ENCODE measurements around the gene PICK1. TPM values are rescaled to one million over a fixed set of nuclear protein-coding genes. Genes with fewer than 3 reads are reported as not detected.
A peak's percentile ranks its signal among the peaks of the same experiment; 100 is the strongest.

PICK1 gene
- total and polyA plus RNA-seq, 2 donors (not counting 3 experiments of a cell fraction or from before 2014, with no cell fraction given): 18.0 to 20.8 TPM

- dilution Hi-C loops (cut with MboI; ENCODE audit: extremely low pct_ligation_motif_present, low sequenced_read_pairs) (no loop called here), intact Hi-C loops (cut with micrococcal nuclease) (no loop called here)
- Histone ChIP-seq H3K27me3 (ENCODE audit: control insufficient read depth in 2 of 2, insufficient read depth in 2 of 2, low read length in 2 of 2) (no peaks in the 10 kb centered on the region), H3K9me1 (replicated peaks; ENCODE audit: control insufficient read depth, extremely low read depth, insufficient read depth, low read length) (no peaks in the 10 kb centered on the region), H3K79me2 (ENCODE audit: control insufficient read depth, insufficient read depth, low read length) (no peaks in the 10 kb centered on the region), H3K27ac (ENCODE audit: insufficient read depth, low read depth, low read length) (no peak overlapping the region), H3K4me3 (replicated peaks in 1 of 3; ENCODE audit: insufficient read depth in 1 of 3, low read depth in 1 of 3, low read length in 3 of 3) (no peak overlapping the region), H3K9ac (replicated peaks; ENCODE audit: extremely low read depth, insufficient read depth, low read length) (no peak overlapping the region), H4K20me1 (replicated peaks; ENCODE audit: control insufficient read depth, extremely low read depth, insufficient read depth, low read length) (no peaks in the 10 kb centered on the region), H3K4me1 (ENCODE audit: control insufficient read depth, extremely low read depth, insufficient read depth, low read length) (no peaks in the 10 kb centered on the region), H2AFZ (ENCODE audit: low read depth, low read length) (no peak overlapping the region), H3K36me3 (ENCODE audit: control insufficient read depth in 2 of 2, extremely low read depth in 1 of 2, insufficient read depth in 2 of 2, low read length in 2 of 2) (peaks cover 0 to 14% of the 10 kb centered on the region in 2 experiments), H3K4me2 (ENCODE audit: insufficient read depth, low read length) (no peak overlapping the region), H3K9me3 (replicated peaks; ENCODE audit: control insufficient read depth, insufficient read depth, low read length) (no peaks in the 10 kb centered on the region)
- DNase-seq (ENCODE audit: low read depth, low spot score): no peak
- ChIA-PET POLR2A (no interaction called here), CTCF (interaction anchor here (1.0 to 1.3 kb wide), 3 partner anchors 33 to 144 kb away, joined by 3 to 5 read pairs (median 3); no protein-coding TSS in a partner anchor)
- TF ChIP-seq EZH2 (IDR thresholded peaks at IDR 0.05; ENCODE audit: borderline replicate concordance, low read depth, low read length, severe bottlenecking) (no peak), MYC (IDR thresholded peaks at IDR 0.05; ENCODE audit: low read depth, low read length) (no peak), POLR2AphosphoS5 (IDR thresholded peaks at IDR 0.05; ENCODE audit: insufficient read depth, low read depth, low read length) (no peak)
- FAIRE-seq: no peak
- no TSS peak for BruUV-seq (replicated peaks)
These were observed 13.2 kb downstream of the PICK1 start for GRCh38 chr22:38070250-38070921.

DNA sequence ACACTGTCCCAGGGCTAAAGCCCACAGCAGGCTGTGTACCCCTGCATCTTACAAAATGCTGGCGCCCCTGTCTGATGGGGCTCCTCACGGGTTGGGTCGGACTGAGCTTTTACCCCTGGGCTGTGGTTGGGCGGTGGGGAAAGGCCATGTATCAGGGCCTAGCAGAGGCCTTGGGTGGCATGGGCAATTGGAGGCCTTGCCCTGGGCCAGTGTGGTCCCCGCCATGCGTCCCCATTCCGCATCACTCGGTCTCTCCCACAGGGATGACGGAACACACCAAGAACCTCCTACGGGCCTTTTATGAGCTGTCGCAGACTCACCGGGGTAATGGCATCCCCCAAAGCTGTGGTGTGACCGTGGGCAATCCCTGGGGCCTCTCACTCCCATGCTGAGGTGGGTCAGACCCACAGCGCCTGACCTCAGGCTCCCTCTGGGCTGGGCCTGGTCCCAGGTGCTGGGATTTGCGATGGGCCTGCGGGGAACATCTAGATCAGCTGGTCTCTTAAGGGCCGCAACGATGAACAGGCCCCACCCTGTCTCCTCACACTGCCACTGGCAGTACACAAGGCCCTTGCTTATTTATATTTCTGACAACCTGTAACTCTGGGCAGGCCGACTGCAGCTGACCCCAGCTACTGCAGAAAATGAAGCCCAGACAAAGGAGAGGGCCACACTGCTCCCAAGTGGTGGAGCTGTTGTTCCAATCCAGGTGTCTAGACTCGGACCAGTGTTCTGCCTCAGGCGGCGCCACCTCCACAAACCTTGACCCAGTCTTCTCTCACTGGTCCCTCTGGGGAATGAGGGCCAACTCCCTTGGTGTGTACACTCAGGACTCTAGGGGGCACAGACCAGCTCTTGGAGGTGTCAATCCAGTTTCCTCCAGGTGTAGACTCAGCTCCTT, 14.5 kb downstream of the PICK1 start:
- dilution Hi-C loops (cut with MboI; ENCODE audit: extremely low pct_ligation_motif_present, low sequenced_read_pairs) (no loop called here), intact Hi-C loops (cut with micrococcal nuclease) (no loop called here)
- TF ChIP-seq JUN (IDR thresholded peaks at IDR 0.05; ENCODE audit: borderline replicate concordance, insufficient read depth, insufficient read length, low read depth): no peak
- TF ChIP-seq CTCF (IDR thresholded peaks at IDR 0.05; ENCODE audit: extremely low read depth in 1 of 2, insufficient read depth in 1 of 2, low read depth in 1 of 2, low read length in 2 of 2): no peak
- TF ChIP-seq POLR2AphosphoS5 (IDR thresholded peaks at IDR 0.05; ENCODE audit: insufficient read depth, low read depth, low read length): no peak
- no peak for TF ChIP-seq GATA2 (IDR thresholded peaks at IDR 0.05; ENCODE audit: insufficient read depth, insufficient read length, low read depth, low read length)
- no peak for TF ChIP-seq POLR2A (IDR thresholded peaks at IDR 0.05; ENCODE audit: low read depth, low read length)
- TF ChIP-seq, protein P1, sequence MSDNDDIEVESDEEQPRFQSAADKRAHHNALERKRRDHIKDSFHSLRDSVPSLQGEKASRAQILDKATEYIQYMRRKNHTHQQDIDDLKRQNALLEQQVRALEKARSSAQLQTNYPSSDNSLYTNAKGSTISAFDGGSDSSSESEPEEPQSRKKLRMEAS (IDR thresholded peaks at IDR 0.05; ENCODE audit: insufficient read depth, insufficient read length): no peak
- no peak for TF ChIP-seq EZH2 (IDR thresholded peaks at IDR 0.05; ENCODE audit: borderline replicate concordance, low read depth, low read length, severe bottlenecking)
- no peak for TF ChIP-seq MYC (IDR thresholded peaks at IDR 0.05; ENCODE audit: low read depth, low read length)
- TF ChIP-seq FOS (IDR thresholded peaks at IDR 0.05; ENCODE audit: borderline replicate concordance, insufficient read depth, low read length): no peak
- FAIRE-seq (peak; percentile 26), DNase-seq (ENCODE audit: low read depth, low spot score) (no peak)
- Histone ChIP-seq H2AFZ (ENCODE audit: low read depth, low read length) (no peak overlapping the region), H3K4me1 (ENCODE audit: control insufficient read depth, extremely low read depth, insufficient read depth, low read length) (no peaks in the 10 kb centered on the region), H3K27ac (ENCODE audit: insufficient read depth, low read depth, low read length) (no peak overlapping the region), H3K4me3 (replicated peaks in 1 of 3; ENCODE audit: insufficient read depth in 1 of 3, low read depth in 1 of 3, low read length in 3 of 3) (no peak overlapping the region), H3K36me3 (ENCODE audit: control insufficient read depth in 2 of 2, extremely low read depth in 1 of 2, insufficient read depth in 2 of 2, low read length in 2 of 2) (peaks cover 0 to 9% of the 10 kb centered on the region in 2 experiments), H4K20me1 (replicated peaks; ENCODE audit: control insufficient read depth, extremely low read depth, insufficient read depth, low read length) (no peaks in the 10 kb centered on the region), H3K9me1 (replicated peaks; ENCODE audit: control insufficient read depth, extremely low read depth, insufficient read depth, low read length) (no peaks in the 10 kb centered on the region), H3K9ac (replicated peaks; ENCODE audit: extremely low read depth, insufficient read depth, low read length) (no peak overlapping the region), H3K79me2 (ENCODE audit: control insufficient read depth, insufficient read depth, low read length) (no peaks in the 10 kb centered on the region), H3K9me3 (replicated peaks; ENCODE audit: control insufficient read depth, insufficient read depth, low read length) (no peaks in the 10 kb centered on the region), H3K4me2 (ENCODE audit: insufficient read depth, low read length) (no peak overlapping the region), H3K27me3 (ENCODE audit: control insufficient read depth in 2 of 2, insufficient read depth in 2 of 2, low read length in 2 of 2) (no peaks in the 10 kb centered on the region)
- BruUV-seq (replicated peaks): no TSS peak
- POLR2A ChIA-PET: no interaction called here
- CTCF ChIA-PET: interaction anchor here (0.7 to 0.8 kb wide), 2 partner anchors 19 to 327 kb away, joined by 3 read pairs; no protein-coding TSS in a partner anchor
